ENCODE results near the gene DMC1. TPM values are rescaled to one million over a fixed set of nuclear protein-coding genes. Genes with fewer than 3 reads are reported as not detected.
A peak's percentile ranks its signal among the peaks of the same experiment; 100 is the strongest.

DMC1 gene
- total RNA-seq, 1 experiment from 2014 or later, result 3.2 TPM

DNA sequence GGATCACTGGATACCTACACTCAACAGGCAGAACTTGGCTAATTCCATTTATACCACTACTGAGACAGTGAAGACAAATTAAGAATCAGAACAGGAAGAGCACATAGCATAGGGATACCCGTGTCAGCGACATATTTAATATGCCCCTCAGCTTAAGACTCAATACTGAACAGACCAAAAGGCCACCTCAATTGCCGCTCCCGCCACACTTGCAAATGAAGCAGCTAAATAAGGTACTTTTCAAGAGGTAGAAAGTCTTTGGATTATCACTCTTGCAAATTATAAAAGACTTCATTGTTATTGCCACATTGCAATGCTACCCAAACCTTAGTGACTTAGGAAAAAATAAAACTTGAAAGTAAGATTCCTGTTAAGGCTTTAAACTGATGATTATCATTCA lies 67.0 kb downstream of the DMC1 start:
- Histone ChIP-seq H3K4me1 (ENCODE audit: control insufficient read depth, insufficient read depth, low read length) (peaks cover 8% of the 10 kb centered on the region; the same call in 1 of the 2 replicates), H3K27me3 (ENCODE audit: control insufficient read depth, insufficient read depth, low read length) (no peaks in the 10 kb centered on the region), H3K9me3 (ENCODE audit: control insufficient read depth, insufficient read depth, low read depth, low read length) (no peaks in the 10 kb centered on the region), H3K36me3 (ENCODE audit: control insufficient read depth, insufficient read depth, low read length) (peaks cover 44% of the 10 kb centered on the region), H3K27ac (ENCODE audit: low read length) (peak overlapping the region; percentile 51; the same call in 1 of the 2 replicates), H3K4me3 (ENCODE audit: low read depth in 2 of 2, low read length in 2 of 2) (peak overlapping the region; percentile 37 to 74; a peak in 3 of 4 replicates)
- TF ChIP-seq POLR2AphosphoS5 (IDR thresholded peaks at IDR 0.05; ENCODE audit: low read depth, low read length), result no peak
- TF ChIP-seq TCF7L2 (IDR thresholded peaks at IDR 0.05; ENCODE audit: low read depth, low read length), result no peak
- CTCF ChIA-PET, result no interaction called here
- BruUV-seq (replicated peaks), result no TSS peak
- POLR2A ChIA-PET, result no interaction called here
- DNase-seq (ENCODE audit: low read depth, low spot score), result no peak
- in situ Hi-C loops (cut with HindIII; ENCODE audit: low pct_unique_long_range_greater_than_20kb, low sequenced_read_pairs), result no loop called here
- ATAC-seq, result no peak
- intact Hi-C loops (cut with micrococcal nuclease; ENCODE audit: unreplicated experiment), result no loop called here

DNA sequence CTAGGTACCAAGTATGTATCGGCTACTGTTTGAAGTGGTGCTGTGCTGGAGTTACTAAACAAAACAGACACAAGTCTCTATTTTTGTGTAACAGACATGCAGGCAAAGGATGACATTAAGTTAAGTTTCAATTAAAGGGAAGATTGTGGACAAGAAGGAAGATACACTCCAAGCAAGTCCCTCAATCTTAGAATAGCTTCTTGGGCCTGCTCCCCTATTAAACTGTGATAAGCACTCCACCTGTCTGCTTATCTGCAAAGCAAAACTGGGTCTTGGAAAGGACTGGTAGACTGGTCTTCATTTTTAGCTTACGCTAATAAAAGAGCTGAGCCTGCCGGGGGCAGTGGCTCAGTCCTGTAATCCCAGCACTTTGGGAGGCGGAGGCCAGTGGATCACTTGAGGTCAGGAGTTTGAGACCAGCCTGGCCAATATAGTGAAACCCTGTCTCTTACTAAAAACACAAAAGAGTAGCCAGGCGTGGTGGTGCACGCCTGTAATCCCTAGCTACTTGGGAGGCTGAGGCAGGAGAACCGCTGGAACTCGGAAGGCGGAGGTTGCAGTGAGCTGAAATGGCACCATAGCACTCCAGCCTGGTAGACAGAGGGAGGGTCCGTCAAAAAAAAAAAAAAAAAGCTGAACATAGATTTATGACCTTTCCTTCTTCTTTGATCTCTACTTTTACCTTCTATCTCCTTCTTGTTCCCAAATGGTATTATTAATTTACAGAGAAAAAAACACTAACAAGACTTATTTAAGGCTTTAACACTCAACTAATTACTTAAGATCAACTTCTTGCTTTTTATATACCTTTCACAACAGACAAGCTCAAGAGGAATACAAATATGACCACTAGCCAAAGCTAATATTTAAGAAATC lies 67.9 kb downstream of the DMC1 start:
- Histone ChIP-seq H3K9me3 (ENCODE audit: control insufficient read depth, insufficient read depth, low read depth, low read length) (no peaks in the 10 kb centered on the region), H3K4me1 (ENCODE audit: control insufficient read depth, insufficient read depth, low read length) (peaks cover 8% of the 10 kb centered on the region; the same call in 1 of the 2 replicates), H3K27ac (ENCODE audit: low read length) (no peak overlapping the region), H3K4me3 (ENCODE audit: low read depth in 2 of 2, low read length in 2 of 2) (no peak overlapping the region), H3K36me3 (ENCODE audit: control insufficient read depth, insufficient read depth, low read length) (peaks cover 49% of the 10 kb centered on the region), H3K27me3 (ENCODE audit: control insufficient read depth, insufficient read depth, low read length) (no peaks in the 10 kb centered on the region)
- intact Hi-C loops (cut with micrococcal nuclease; ENCODE audit: unreplicated experiment), result no loop called here
- POLR2A ChIA-PET, result interaction anchor here (0.6 kb wide), 1 partner anchor 78 kb away, joined by 3 read pairs; no protein-coding TSS in a partner anchor
- ATAC-seq, result no peak
- no peak for DNase-seq (ENCODE audit: low read depth, low spot score)
- in situ Hi-C loops (cut with HindIII; ENCODE audit: low pct_unique_long_range_greater_than_20kb, low sequenced_read_pairs), result no loop called here
- no TSS peak for BruUV-seq (replicated peaks)
- CTCF ChIA-PET, result no interaction called here
- no peak for TF ChIP-seq TCF7L2 (IDR thresholded peaks at IDR 0.05; ENCODE audit: low read depth, low read length)
- no peak for TF ChIP-seq POLR2AphosphoS5 (IDR thresholded peaks at IDR 0.05; ENCODE audit: low read depth, low read length)
- no peak for TF ChIP-seq SIN3A (IDR thresholded peaks at IDR 0.05; ENCODE audit: borderline replicate concordance, insufficient read depth, low read depth, low read length)
- TF ChIP-seq REST (IDR thresholded peaks at IDR 0.05; ENCODE audit: insufficient read depth in 1 of 2, low read depth in 2 of 2, low read length in 1 of 2), result no peak
- TF ChIP-seq, protein P1, sequence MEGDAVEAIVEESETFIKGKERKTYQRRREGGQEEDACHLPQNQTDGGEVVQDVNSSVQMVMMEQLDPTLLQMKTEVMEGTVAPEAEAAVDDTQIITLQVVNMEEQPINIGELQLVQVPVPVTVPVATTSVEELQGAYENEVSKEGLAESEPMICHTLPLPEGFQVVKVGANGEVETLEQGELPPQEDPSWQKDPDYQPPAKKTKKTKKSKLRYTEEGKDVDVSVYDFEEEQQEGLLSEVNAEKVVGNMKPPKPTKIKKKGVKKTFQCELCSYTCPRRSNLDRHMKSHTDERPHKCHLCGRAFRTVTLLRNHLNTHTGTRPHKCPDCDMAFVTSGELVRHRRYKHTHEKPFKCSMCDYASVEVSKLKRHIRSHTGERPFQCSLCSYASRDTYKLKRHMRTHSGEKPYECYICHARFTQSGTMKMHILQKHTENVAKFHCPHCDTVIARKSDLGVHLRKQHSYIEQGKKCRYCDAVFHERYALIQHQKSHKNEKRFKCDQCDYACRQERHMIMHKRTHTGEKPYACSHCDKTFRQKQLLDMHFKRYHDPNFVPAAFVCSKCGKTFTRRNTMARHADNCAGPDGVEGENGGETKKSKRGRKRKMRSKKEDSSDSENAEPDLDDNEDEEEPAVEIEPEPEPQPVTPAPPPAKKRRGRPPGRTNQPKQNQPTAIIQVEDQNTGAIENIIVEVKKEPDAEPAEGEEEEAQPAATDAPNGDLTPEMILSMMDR (IDR thresholded peaks at IDR 0.05), result no peak

GRCh38 chr22:38497869-38498268 lies 72.1 kb downstream of the DMC1 start:
- DNase-seq (ENCODE audit: low read depth, low spot score) (no peak), ATAC-seq (no peak)
- Histone ChIP-seq H3K27ac (ENCODE audit: low read length) (no peak overlapping the region), H3K27me3 (ENCODE audit: control insufficient read depth, insufficient read depth, low read length) (no peaks in the 10 kb centered on the region), H3K4me1 (ENCODE audit: control insufficient read depth, insufficient read depth, low read length) (peaks cover 2% of the 10 kb centered on the region), H3K36me3 (ENCODE audit: control insufficient read depth, insufficient read depth, low read length) (peaks cover 62% of the 10 kb centered on the region), H3K4me3 (ENCODE audit: low read depth in 2 of 2, low read length in 2 of 2) (no peak overlapping the region), H3K9me3 (ENCODE audit: control insufficient read depth, insufficient read depth, low read depth, low read length) (no peaks in the 10 kb centered on the region)
- in situ Hi-C loops (cut with HindIII; ENCODE audit: low pct_unique_long_range_greater_than_20kb, low sequenced_read_pairs), result no loop called here
- intact Hi-C loops (cut with micrococcal nuclease; ENCODE audit: unreplicated experiment), result no loop called here
- TF ChIP-seq TCF7L2 (IDR thresholded peaks at IDR 0.05; ENCODE audit: low read depth, low read length) (no peak), SIN3A (IDR thresholded peaks at IDR 0.05; ENCODE audit: borderline replicate concordance, insufficient read depth, low read depth, low read length) (no peak), POLR2AphosphoS5 (IDR thresholded peaks at IDR 0.05; ENCODE audit: low read depth, low read length) (no peak), REST (IDR thresholded peaks at IDR 0.05; ENCODE audit: insufficient read depth in 1 of 2, low read depth in 2 of 2, low read length in 1 of 2) (no peak)
- TF ChIP-seq, protein P1 (IDR thresholded peaks at IDR 0.05), result no peak
- no TSS peak for BruUV-seq (replicated peaks)
- ChIA-PET CTCF (no interaction called here), POLR2A (no interaction called here)
